ENCODE data around the gene PON2.
"Not testable (repeated sequence)": the region's sequence is repeated elsewhere in the genome, so short reads cannot be mapped to it uniquely, and the experiment has no call there.

DNA sequence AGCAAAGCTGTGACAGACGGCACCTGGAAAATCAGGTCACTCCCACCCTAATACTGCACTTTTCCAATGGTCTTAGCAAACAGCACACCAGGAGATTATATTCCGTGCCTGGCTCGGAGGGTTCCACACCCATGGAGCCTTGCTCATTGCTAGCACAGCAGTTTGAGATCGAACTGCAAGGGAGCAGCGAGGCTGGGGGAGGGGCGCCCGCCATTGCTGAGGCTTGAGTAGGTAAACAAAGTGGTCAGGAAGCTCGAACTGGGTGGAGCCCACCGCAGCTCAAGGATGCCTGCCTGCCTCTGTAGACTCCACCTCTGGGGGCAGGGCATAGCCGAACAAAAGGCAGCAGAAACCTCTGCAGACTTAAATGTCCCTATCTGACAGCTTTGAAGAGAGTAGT, 55.4 kb downstream of the PON2 start:
- TF ChIP-seq, protein P1, sequence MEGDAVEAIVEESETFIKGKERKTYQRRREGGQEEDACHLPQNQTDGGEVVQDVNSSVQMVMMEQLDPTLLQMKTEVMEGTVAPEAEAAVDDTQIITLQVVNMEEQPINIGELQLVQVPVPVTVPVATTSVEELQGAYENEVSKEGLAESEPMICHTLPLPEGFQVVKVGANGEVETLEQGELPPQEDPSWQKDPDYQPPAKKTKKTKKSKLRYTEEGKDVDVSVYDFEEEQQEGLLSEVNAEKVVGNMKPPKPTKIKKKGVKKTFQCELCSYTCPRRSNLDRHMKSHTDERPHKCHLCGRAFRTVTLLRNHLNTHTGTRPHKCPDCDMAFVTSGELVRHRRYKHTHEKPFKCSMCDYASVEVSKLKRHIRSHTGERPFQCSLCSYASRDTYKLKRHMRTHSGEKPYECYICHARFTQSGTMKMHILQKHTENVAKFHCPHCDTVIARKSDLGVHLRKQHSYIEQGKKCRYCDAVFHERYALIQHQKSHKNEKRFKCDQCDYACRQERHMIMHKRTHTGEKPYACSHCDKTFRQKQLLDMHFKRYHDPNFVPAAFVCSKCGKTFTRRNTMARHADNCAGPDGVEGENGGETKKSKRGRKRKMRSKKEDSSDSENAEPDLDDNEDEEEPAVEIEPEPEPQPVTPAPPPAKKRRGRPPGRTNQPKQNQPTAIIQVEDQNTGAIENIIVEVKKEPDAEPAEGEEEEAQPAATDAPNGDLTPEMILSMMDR (IDR thresholded peaks at IDR 0.05; ENCODE audit: poor library complexity, severe bottlenecking) = not testable (repeated sequence)
- not testable (repeated sequence) for TF ChIP-seq RAD21 (conservative IDR thresholded peaks at IDR 0.05)
